D341Med (cell line): Measurements from ENCODE around the gene RMRP.

Experiments used
- DNase-seq: peaks from one replicate; pipeline ENCODE4 v3.0.0; 2012; ENCODE audit warnings: low spot score

The RMRP gene

DNA sequence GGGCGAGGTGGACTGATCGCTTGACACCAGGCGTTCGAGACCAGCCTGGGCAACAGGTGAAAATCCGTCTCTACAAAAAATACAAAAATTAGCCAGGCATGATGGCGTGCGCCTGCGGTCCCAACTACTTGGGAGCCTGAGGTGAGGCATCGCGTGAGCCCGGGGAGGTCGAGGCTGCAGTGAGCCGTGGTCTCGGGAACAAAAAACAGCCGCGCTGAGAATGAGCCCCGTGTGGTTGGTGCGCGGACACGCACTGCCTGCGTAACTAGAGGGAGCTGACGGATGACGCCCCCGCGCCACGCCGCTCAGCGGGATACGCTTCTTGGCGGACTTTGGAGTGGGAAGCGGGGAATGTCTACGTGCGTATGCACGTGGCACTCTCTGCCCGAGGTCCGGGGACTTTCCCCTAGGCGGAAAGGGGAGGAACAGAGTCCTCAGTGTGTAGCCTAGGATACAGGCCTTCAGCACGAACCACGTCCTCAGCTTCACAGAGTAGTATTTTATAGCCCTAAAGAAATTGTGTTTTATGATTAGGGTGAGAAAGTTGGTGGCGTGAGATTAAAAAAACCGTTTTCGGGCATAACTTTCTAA lies at the start of gene RMRP:
RMRP (minus strand) TSS at position 474 of the 591 bp plus-strand sequence.
- DNase-seq: peak; percentile 90

DNA sequence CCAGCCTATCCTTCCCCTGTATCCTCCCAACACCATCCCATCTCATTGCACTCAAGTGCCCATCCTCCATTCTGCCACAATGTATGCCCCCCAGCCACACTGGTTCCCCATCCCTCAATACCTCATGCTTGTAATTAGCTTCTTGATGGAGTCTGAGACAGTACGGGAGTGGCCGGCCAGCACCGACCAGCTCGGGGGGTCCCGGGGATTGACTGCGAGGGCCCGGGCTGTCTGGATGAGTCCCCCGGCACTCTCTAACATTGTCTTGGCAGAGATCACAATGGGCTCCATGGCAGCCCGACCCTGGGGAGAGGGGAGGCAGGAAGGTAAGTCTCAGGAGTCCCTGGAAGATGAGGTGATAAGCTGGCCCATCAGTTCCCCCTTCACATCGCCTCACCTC lies 49.1 kb upstream of the RMRP start:
- DNase-seq: no peak

DNA sequence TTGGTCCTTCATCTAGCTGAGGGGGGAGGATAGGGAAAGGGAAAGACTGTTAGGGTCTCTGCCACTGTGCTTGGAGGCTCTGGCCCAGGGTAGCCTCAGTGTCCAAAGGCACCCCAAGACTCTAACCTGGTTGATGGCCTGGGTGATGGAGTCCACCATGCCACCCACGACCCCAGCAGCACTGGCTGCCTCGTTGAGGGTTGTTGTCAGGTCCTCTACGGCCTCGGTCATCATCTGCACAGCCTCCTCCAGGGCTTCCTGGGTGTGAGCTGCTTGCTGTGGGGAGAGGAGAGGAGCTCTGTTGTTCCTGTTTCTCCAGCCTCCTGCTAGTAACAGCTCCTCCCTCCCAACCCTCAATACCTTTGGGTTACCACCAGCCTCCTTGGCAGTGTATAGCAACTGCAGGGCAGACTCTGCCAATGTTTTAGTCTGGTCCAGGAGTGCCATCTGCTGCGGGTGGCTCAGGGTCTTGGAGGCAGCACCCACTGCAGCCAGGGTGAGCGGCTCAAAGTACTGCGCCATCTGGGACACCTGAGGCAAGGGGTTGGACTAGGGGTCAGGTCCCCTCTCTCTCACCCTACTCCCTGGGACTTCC lies 48.1 kb upstream of the RMRP start:
- DNase-seq: no peak

DNA sequence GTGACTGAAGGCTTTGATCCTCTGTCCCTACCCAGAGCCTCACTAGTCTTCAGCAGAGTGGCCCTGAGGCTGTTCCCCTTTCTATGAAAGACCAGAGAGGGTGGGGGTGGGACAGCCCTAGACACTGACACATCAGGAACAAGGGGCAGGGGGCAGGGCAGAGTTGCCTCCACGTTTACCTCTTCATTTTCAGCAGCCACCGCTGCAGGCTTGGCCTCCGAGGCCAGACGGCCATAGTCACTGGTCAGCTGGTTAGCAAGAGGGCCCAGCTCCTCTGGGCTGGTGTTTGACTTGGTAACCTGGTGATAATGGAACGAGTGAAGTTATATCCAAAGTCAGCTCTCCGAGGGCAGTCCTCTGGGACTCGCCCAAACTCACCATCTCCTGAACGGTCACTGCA lies 47.6 kb upstream of the RMRP start:
- DNase-seq: no peak

DNA sequence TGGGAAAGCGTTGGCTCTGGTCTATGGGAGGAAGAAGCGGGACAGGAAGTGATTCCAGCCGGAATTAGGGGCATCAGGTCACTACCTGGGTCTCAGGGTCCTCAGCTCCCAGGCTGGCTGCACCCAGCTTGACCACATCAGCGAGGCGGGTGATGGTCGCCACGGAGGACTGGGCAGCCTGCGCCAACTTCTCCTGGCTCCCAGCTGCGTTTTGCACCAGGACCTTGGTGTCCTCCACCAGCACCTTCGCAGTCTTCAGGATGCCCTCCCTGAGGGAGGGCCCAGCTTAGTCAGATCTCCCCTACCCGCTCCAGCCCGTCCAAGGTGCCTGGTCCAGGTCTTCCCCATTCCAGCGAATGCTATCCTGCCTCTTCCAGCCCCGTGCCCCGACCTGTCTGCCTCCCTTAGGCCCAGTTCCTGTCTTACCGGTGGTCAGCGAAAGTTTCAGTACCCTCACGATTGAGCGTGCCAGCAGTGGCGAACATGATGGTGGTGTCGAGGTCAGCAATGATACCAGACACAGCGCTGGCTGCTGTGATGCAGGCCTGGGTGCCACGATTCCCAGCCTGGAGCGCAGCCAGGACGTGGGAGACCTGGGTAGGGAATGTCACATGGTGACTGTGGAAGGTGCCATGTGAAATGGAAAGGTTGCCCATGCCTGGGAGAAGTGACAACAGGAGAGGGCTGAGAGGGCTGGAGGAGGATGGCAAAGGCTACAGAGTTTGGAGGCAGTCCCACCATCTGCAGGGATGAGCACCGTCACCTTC lies 46.3 kb upstream of the RMRP start:
- no peak for DNase-seq

DNA sequence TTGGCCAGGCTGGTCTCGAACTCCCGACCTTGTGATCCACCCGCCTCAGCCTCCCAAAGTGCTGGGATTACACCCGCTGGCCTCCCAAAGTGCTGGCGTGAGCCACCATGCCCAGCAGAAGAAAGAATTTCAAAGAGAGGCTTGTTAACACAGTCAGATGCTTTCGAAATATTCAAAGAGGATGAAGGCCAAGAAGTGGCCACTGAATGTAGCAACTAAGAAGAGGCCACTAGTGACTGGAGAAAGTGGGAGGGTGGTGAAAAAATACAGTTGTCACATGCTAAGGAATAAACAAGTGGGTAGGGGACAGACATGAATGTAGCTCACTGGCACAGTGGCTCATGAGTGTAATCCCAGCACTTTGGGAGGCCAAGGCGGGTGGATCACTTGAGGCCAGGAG lies 44.9 kb upstream of the RMRP start:
- DNase-seq: no peak

DNA sequence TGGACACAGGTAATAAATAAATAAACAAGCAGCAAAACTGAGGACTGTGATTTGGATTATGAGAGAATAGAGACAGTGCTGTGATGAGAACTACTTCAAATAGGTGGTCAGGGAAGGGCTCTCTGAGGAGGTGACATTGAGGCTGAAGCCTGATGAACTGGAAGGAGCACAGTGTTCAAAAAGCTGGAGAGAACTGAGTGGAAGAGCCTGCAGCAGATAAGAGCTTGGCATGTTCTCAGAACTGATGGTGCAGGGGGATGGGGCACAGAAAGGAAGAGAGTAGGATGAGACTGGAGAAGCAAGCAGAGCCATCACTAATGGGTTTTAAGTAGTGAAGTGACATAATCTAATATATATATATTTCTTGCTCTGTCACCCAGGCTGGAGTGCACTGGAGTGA lies 43.1 kb upstream of the RMRP start:
- DNase-seq: no peak

DNA sequence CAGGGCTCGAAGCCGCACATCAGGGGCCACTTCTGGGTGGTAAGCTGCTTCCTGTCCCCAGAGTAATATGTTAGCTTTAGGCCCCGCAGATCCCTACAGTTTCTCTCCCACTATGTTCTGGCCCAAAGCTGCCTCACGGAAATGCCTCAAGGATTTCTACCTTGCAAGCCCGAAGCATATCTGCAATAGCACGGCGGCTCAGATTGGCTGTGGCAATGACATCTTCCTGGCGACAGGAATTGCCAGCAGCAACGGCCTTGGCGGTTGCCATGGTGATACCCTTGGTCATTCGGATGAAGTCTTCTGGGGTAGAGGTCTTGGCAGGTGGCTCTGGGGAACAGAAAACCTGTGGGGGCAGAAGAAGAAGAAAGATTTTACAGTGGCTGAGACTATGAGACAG lies 42.2 kb upstream of the RMRP start:
- DNase-seq: no peak

DNA sequence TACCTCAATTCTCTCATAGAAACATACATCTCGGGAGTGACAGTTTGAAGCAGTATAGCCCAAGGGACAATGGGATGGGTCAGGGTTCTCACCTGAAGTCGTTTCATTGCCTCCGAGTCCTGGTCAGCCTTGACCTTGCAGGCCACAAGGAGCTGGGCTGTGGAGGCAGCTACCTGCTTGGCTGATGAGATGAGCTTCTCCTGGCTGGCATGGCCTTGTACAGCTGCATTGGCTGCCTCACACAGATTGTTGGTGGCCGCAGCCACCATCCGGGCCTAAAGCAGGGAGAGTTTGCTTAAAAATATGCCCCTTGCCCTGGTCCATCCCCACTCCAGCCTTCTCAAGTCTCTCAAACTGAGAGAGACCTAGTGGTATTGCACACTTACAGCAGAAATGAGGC lies 40.4 kb upstream of the RMRP start:
- no peak for DNase-seq

DNA sequence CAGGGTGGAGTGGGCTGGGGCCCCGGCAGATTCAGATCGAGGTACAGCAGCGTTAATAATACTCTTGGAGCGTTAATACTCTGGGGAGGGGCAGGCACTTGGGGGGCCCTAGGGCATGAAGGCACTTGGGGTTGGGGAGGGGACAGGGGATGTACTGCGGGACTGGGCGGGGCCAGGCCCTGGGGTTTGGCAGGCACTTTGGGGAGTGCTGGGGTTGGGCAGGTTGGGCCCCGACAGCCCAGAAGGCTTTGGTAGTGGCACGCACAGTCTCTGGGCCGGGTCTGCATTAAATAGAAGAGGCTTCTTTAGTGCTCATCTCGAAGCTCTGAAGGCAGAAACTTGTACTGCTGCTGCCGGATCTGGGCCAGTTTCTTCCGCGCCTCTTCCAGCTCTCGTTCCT lies 39.7 kb upstream of the RMRP start:
- DNase-seq: no peak

DNA sequence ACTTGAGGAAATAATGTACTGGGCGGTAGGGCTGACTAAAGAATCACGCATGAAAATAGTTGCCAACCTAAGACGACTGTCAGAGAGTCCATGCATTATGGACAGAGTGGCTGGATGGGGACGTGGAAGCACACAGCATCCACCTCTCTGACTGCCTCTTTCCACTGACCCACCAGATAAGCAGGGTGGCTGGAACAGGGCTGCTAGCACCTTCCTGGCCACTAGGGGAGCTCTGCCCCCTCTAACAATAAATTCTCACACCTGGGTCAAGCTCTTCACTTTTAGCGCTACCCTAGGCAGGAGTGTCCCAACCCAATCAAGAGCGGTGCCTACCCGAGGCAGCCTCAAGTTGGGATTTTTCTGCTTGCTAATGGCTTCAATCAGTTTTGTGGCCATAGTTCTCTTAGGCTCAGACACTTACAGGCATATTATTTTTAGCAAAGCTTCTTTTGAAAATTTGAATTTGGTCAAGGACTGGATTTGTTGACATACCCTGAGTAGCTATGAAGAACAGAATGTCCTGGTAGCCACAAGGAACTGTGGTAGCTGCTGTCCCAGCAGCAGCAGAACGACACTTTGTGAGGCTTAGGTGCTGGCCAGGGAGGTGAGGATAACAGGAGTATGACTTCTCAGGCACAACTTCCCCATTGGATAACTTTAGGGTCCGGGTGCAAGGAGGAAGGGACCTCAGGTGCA lies 38.8 kb upstream of the RMRP start:
- DNase-seq: peak; percentile 77

DNA sequence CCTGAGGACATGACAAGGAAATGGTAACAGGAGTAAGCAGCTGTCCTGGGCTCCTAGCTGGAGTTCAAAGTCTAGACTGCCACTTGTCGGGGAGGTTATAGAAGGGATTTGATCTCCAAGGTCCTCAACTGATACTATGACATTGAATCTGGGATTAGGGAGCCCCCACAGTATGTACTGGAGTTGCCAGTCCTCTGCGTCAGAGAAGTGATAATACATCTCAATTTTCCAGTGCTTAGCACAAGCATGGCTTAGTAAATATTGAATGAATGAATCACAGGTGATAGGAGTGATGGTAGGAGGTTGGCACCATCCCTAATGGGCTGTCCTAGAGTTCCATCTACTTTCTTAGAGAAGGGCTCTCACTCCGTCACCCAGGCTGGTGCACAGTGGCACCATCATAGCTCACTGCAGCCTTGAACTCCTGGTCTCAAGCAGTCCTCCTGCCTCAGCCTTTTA lies 38.2 kb upstream of the RMRP start:
- no peak for DNase-seq

DNA sequence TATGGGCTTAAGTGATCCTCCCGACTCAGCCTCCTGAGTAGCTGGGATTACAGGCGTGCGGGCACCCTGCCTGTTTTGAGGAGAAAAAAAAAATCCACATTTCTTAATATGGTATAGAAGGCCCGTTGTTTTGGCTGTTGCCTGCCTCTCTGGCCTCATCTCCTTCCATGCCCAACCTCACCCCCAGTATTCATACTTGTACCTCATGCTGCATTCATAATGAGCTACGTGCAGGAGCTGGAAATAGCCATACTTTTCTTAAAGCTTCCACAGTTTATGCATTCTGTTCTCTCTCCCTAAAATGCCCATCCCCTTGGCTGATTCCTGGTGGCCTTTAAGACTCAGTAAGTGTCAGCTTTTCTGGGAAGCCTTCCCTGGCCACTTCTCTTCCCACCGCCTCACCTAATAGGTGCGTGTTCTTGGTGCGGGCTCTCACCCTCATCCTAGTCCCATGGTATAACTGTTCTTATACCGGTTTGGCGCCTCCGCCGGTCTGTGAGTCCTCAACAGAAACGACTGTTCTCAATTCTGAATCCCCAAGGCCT lies 34.0 kb upstream of the RMRP start:
- DNase-seq: no peak

DNA sequence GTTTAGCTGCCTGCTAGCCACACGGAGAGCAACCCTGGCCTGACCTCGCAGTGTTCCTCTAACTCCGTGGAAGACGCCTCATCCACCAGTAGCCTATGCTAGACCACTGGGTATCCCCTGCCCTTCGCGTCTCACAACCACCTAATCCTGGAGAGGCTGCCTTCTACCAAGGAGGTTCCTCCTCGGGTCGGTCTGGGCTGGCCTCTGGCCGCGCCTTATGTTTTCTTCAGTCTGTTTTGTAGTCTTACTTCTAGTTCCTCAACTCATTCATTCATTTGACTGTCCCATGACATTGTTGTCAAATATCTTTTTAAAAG lies 33.5 kb upstream of the RMRP start:
- DNase-seq: no peak

DNA sequence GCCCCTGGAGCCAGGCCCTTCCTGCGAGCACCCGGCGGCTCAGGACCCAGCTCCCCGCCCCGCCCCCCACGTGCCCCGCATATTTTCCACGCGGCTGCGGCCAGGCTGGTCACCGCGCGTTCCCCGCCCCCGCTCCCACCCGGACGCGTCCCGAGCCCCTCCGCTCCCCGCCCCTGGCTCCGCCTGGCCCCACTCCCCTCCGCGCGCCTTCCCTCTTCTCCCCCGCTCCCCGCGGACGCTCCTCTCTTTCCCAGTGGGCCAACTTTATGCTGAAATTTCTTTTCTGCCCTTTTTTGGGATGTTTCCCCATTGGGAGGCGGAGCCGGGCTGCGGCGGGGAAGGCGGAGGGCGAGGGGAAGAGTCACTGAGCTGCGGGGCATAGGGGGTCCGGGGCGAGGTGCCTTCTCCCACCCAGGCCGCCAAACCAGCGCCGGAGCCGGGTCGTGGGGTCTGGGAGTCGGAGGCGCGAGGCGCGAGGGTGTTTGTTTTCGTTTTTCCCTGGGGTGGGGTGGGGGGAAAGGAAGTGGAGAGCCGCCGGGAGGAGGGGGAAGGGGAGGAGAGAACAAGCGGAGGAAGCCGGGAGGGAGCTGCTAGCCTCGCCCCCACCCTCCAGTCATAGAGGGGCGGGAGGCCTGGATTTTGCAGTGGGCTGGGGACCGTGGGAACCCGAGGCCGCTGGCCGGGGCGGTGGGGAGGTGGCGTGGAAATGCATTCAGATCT lies 33.0 kb upstream of the RMRP start:
- DNase-seq: peak; percentile 51

DNA sequence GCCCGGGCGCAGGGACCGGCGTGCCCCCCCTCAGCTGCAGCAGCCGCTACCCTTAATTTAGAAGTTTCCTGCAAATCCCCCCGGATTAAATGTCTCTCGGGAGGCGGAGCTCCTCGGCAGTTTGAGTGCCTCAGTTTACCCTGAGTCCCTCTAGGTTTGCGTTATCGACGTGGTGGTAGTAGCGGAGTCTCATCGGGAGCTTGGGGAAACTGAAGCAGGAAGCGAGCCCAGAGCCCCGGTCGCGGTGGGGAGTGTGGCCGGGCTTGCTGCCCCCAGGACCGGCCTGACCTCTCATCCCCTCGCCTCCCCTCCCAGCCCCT lies 32.4 kb upstream of the RMRP start:
- DNase-seq: no peak

DNA sequence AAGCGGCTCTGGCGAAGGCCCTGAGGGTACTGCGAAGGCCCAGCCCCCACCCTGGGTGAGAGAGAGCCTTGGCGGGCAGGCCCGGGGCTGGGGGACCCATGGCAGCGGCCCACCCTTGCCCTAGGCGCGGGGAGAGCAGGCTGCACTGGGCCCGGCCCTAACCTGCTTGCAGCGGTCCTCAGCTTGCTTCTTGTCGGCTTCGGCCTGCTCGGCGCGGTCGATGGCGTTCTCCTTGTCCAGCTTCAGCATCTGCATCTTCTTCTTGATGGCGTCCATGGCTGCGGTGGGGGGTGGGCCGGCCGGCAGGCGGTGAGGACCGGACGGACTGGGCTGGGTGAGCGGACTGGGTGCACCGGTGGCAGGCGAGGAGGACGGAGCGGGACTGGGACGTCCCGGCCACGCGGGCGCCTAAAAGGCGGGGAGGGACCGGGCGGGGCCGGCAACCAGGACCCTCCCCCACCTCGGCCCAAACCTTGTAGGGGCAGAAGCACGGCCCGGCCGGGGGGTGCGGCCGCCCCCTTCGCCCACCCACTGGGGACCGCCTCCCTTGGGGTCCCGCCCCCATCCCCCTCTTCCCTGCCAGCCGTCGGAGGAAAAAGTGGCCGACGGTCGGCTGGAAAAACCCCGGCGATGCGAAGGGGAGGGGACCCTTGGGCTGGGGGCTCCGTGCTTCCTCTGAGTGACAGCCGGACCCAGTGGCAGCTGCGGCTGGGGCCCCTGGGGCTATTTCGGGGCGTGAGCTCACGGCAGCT lies 31.9 kb upstream of the RMRP start, which contains the start of gene TPM2:
TPM2 (minus strand) TSS at position 384 of the 752 bp plus-strand sequence; CDS start at position 276, 108 bp downstream.
- DNase-seq: no peak

DNA sequence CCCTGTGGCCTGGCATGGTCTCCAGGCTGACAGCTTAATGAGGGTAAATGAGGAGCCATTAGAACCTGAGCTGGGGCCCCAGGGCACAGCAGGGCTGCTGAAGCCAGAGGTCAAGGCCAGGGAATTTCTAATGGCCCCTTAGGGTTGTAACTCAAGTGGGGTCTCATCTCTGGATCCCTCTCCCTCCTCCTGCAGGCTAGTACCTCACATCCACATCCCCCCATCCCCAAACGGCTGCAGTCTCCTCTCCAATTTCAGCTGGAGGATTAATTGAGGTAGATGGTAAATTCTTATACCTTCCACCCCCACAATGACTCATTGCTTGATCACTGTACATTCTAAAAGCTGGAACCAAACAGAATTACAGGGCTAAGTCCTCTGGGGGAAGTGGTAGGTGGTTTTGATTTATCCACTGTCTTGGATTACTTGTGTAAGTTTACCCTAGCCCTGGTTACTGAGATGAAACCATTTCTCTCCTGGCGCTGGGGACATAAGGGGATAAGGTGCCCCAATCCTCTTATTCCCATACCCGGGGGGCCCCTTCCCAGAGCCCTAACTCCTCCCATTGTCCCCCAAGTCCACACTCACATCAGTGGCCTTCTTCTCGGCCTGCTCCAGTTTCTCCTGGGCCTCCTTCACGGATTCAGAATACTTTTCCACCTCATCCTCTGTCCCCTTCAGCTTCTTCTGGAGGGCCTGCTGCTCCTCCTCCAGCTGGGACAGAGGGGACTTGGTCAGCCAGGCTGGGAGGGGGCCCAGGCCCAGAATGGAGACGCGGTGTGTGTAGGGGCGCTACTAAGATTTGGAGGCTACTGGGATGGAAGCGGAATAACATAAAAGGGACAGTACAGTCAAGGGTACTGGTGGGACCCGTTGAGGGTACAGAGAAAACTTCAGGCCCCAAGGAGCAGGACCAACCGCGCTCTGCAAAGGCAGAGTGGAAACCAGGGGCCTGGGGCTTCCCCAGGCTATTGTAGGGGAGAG lies 31.0 kb upstream of the RMRP start:
- no peak for DNase-seq

DNA sequence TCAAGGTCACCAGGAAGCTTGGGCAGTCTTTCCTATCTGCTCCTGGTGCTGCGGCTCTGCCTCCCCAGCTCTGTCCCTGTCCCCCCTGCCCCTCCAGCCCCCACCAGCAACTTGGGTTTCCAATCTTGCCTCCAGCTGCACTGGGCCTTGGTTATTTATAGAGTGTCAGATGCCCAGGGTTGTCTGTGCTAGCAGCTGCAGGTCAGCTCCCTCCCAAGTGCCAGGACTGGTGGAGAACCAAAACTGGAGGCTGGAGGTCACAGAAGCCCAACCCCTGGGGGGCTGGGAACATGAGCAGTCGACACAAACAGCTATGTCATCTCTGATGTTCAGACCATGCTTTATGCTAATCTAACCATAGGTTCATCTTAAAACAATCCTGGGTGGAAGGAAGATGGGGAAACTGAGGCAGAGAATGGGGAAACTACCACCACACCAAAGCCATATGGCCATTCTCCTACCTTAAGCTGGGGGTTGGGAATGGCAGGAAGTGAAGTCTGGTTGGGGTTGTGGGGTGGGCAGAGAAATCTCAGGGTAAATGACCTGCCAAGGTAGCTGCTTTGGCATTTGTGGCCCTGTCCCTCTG lies 30.2 kb upstream of the RMRP start:
- no peak for DNase-seq

DNA sequence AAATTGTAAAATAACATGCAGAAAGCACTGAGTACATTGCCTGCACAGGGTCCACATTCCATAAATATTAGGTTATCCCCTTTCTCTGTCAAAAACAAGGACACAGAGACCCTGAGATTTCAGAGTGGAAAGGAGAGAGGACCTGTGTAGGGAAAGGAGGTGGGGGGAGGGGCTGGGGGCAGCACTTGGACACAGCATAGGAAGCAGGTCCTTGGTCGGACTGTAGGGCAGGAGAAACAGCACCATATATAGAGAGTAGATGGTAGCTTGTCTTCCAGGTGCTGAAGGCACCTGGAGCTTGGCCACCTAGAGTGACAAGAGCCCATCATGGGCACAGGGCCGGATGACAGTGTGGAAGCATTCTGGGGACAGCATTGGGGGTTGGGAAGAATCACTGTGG lies 29.5 kb upstream of the RMRP start:
- no peak for DNase-seq
